SK-N-SH (cell line): ENCODE data around the gene DEAF1. TPM values are rescaled to one million over a fixed set of nuclear protein-coding genes. Genes with fewer than 3 reads are reported as not detected.

Source experiments
- CTCF ChIA-PET: fragments of 300-600, 350-600 bp; formaldehyde crosslinking; extraction: SDS; loops from one replicate; lab custom pipeline; 2021; lab: Yijun Ruan, JAX
- POLR2A ChIA-PET: fragments of 350-600 bp; sonication (Branson Sonifier 250); formaldehyde crosslinking; extraction: SDS; loops from one replicate; lab custom pipeline; 2020; ENCODE audit warnings: antibody characterized with exemption, inconsistent platforms; lab: Yijun Ruan, JAX
- DNase-seq: peaks from one replicate; pipeline ENCODE4 v3.0.0; 2012
- H2AFZ ChIP-seq: fragments of 200-600 bp; sonication (generic); 2 replicates; pipeline ENCODE4 v1.8.1; 2016; ENCODE audit warnings: antibody characterized with exemption, mild to moderate bottlenecking, low read depth
- H3F3A ChIP-seq: fragments of 200-600 bp; sonication (generic); replicated peaks from 2 replicates; pipeline ENCODE3; 2016; ENCODE audit warnings: antibody characterized with exemption, mild to moderate bottlenecking; ENCODE audit not compliant: insufficient read depth
- H3K27ac ChIP-seq, 2 experiments: fragments of 200-500 bp in 1 of 2; fragments of 200-600 bp in 1 of 2; sonication (Bioruptor generic) in 1 of 2; sonication (generic), shearing (Covaris generic) in 1 of 2; 2 replicates each; pipeline versions ENCODE4 v1.5.1 to v1.6.1; 2014 to 2016; ENCODE audit warnings: low read depth in 2 of 2, inconsistent platforms in 1 of 2, low read length in 1 of 2, mild to moderate bottlenecking in 1 of 2, mixed read lengths in 1 of 2
- H3K27me3 ChIP-seq: fragments of 200-600 bp; sonication (generic), shearing (Covaris generic); 2 replicates; pipeline ENCODE4 v1.6.1; 2016; ENCODE audit warnings: mixed run types; ENCODE audit not compliant: insufficient read depth
- H3K36me3 ChIP-seq, 2 experiments: fragments of 200-500 bp in 1 of 2; fragments of 200-600 bp in 1 of 2; sonication (Bioruptor generic) in 1 of 2; sonication (generic) in 1 of 2; replicated peaks in 1 of 2; 2 replicates each; pipeline versions ENCODE3 to v1.5.1; 2014 to 2016; ENCODE audit warnings: low read length in 1 of 2, mild to moderate bottlenecking in 1 of 2; ENCODE audit not compliant: insufficient read depth in 2 of 2, control insufficient read depth in 1 of 2
- H3K4me1 ChIP-seq, 2 experiments: fragments of 200-500 bp in 1 of 2; fragments of 200-600 bp in 1 of 2; sonication (Bioruptor generic) in 1 of 2; sonication (generic), shearing (Covaris generic) in 1 of 2; 2 replicates each; pipeline versions ENCODE4 v1.5.1 to v1.6.1; 2014 to 2016; ENCODE audit warnings: low read depth in 1 of 2, low read length in 1 of 2, mixed run types in 1 of 2; ENCODE audit not compliant: insufficient read depth in 2 of 2, control insufficient read depth in 1 of 2
- H3K4me2 ChIP-seq: fragments of 200-600 bp; sonication (generic), shearing (Covaris generic); 2 replicates; pipeline ENCODE4 v1.6.1; 2017; ENCODE audit warnings: mixed run types
- H3K4me3 ChIP-seq, 2 experiments: fragments of 200-500 bp in 1 of 2; fragments of 200-600 bp in 1 of 2; sonication (Bioruptor generic) in 1 of 2; sonication (generic), shearing (Covaris generic) in 1 of 2; 2 replicates each; pipeline versions ENCODE4 v1.5.1 to v1.8.1; 2014 to 2016; ENCODE audit warnings: low read depth in 2 of 2, inconsistent platforms in 1 of 2, low read length in 1 of 2, mild to moderate bottlenecking in 1 of 2, mixed read lengths in 1 of 2, moderate library complexity in 1 of 2
- H3K79me2 ChIP-seq: fragments of 200-600 bp; sonication (generic); 2 replicates; pipeline ENCODE4 v1.8.1; 2017; ENCODE audit warnings: mild to moderate bottlenecking; ENCODE audit not compliant: insufficient read depth
- H3K9ac ChIP-seq: fragments of 200-600 bp; sonication (generic); 2 replicates; pipeline ENCODE4 v1.6.1; 2017; ENCODE audit warnings: mixed run types
- H3K9me2 ChIP-seq: fragments of 200-600 bp; sonication (generic); 2 replicates; pipeline ENCODE4 v1.6.1; 2017; ENCODE audit warnings: mixed run types
- H3K9me3 ChIP-seq: fragments of 200-600 bp; sonication (generic); 2 replicates; pipeline ENCODE4 v1.6.1; 2017; ENCODE audit warnings: mixed run types, mild to moderate bottlenecking, moderate library complexity
- H4K20me1 ChIP-seq: fragments of 200-600 bp; sonication (generic); 2 replicates; pipeline ENCODE4 v1.6.1; 2017; ENCODE audit warnings: mild to moderate bottlenecking, mixed run types; ENCODE audit not compliant: insufficient read depth
- FOXJ3 ChIP-seq: sonication (generic); formaldehyde crosslinking; IDR thresholded peaks from 2 replicates; pipeline ENCODE4 v1.5.1; 2020; ENCODE audit warnings: mild to moderate bottlenecking, missing genetic modification reagents
- GABPA ChIP-seq: IDR thresholded peaks from 2 replicates; pipeline ENCODE4 v1.4.0; 2012; ENCODE audit warnings: low read depth, mild to moderate bottlenecking
- GATA2 ChIP-seq: sonication (generic); formaldehyde crosslinking; IDR thresholded peaks from 2 replicates; pipeline ENCODE4 v1.5.0; 2020; ENCODE audit warnings: mild to moderate bottlenecking, missing genetic modification reagents
- IRF3 ChIP-seq: fragments of 150-350 bp; IDR thresholded peaks from 2 replicates; pipeline ENCODE4 v1.6.1; 2016; ENCODE audit warnings: mild to moderate bottlenecking, low read depth, low read length
- NFIC ChIP-seq: IDR thresholded peaks from 2 replicates; pipeline ENCODE4 v1.4.0; 2012; ENCODE audit warnings: borderline replicate concordance
- PBX3 ChIP-seq: IDR thresholded peaks from 2 replicates; pipeline ENCODE4; 2012
- RXRA ChIP-seq: IDR thresholded peaks from 2 replicates; pipeline ENCODE4 v1.4.0; 2012; ENCODE audit warnings: low read depth, mild to moderate bottlenecking, borderline replicate concordance
- TAF1 ChIP-seq: IDR thresholded peaks from 2 replicates; pipeline ENCODE4 v1.6.1; 2012; ENCODE audit warnings: low read depth, mild to moderate bottlenecking, low read length, moderate library complexity, borderline replicate concordance
- TEAD4 ChIP-seq: IDR thresholded peaks from 2 replicates; pipeline ENCODE4 v1.4.0; 2012; ENCODE audit warnings: mild to moderate bottlenecking, borderline replicate concordance; ENCODE audit not compliant: insufficient read depth
- YY1 ChIP-seq: IDR thresholded peaks from 2 replicates; pipeline ENCODE4 v1.4.0; 2012; ENCODE audit warnings: low read depth, mild to moderate bottlenecking
- WGBS: methylation state at CpG from one replicate; pipeline ENCODE4 v1.1.6; 2017; ENCODE audit warnings: low lambda C conversion rate; 5-methylcytosine and 5-hydroxymethylcytosine counted together
- polyA plus RNA-seq, 3 experiments: library from polyadenylated mRNA; depleted of rRNA; stranded (reverse); fragments of >200 nt; gene quantifications; 2 replicates each; pipeline ENCODE4 v1.2.3, GENCODE V29; 2012
- TF ChIP-seq, protein P1 (sequence below): IDR thresholded peaks from 2 replicates; pipeline ENCODE4 v1.4.0; 2012; ENCODE audit warnings: low read depth, borderline replicate concordance

DEAF1 gene
- polyA plus RNA-seq, 1 of the 3 experiments (the other 2 are of a cell fraction), result 40.6 TPM

DNA sequence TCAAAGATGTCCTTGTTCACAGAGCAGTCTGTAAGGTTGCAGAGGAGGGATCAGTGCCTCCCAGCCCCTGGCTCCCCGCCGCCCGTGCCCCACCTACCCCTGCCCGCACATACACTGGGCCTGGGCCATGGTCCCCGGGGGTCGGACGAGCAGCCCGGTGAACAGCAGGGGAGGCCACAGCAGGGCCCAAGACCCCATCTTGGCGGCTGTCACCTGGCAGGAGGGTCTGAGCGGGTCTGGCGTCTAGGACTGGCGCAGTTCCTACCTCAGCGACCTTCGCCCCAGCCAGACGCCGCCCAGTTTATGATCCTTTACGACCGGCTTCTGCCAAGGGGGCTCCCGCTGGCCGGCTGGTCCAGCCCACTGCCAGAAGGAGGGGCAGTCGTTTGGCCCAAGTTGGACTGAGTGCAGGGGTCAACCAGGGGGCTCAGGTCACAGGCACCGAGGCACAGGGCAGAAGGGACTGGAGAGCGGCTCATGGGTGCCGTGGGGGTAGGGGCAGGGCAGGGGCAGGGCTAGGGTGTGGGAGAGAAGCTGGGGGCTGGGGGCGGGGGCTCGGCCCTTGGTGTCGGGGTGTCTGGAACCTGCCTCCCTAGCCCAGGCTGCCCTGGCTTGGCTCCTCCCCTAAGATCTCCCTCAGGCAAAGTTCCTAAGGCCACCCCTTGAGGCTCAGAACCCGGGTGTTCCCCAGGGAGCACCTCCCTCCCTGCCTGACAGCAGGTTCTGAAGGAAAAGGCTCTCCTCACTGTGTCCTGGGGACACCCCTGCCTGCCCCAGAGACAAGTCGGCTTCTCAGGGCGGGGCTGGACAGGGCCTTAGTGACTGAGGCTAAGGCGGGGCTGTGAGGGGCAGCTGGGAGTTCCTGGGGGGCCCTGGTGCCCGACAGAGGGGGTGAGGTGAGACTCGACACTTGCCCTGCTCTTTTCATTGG is 70.1 kb downstream of the DEAF1 start, which contains the start of gene CDHR5:
CDHR5 (minus strand) TSS at position 251 of the 931 bp plus-strand sequence; CDS start at position 198, 53 bp downstream.
- H3K36me3 ChIP-seq, result peaks cover 0 to 4% of the 10 kb centered on the region in 2 experiments
- POLR2A ChIA-PET, result no interaction called here
- no peak for DNase-seq
- no peak within 1 kb of the TSS for H3K27ac ChIP-seq
- H3K4me3 ChIP-seq, result no peak within 1 kb of the TSS
- TF ChIP-seq PBX3 (no peak), TAF1 (no peak), TEAD4 (no peak)
- TF ChIP-seq, all 33 proteins: peak for 0
- Histone ChIP-seq H3K4me2 (no peak within 1 kb of the TSS), H3K9me2 (no peaks in the 10 kb centered on the region), H3K9ac (no peak within 1 kb of the TSS), H3K27me3 (no peaks in the 10 kb centered on the region), H3K79me2 (no peaks in the 10 kb centered on the region), H4K20me1 (no peaks in the 10 kb centered on the region), H2AFZ (no peak within 1 kb of the TSS), H3K4me1 (no peaks in the 10 kb centered on the region), H3F3A (peaks cover 15% of the 10 kb centered on the region), H3K9me3 (no peaks in the 10 kb centered on the region)
- 90% methylated on average over 23 of the region's 33 CpGs for WGBS
- CTCF ChIA-PET, result interaction anchor here (1.0 kb wide), 1 partner anchor 37 kb away, joined by 3 read pairs; no protein-coding TSS in a partner anchor

GRCh38 chr11:623999-624704 is 70.9 kb downstream of the DEAF1 start:
- Histone ChIP-seq H3K4me3 (no peak overlapping the region), H4K20me1 (no peaks in the 10 kb centered on the region), H2AFZ (no peak overlapping the region), H3K9ac (no peak overlapping the region), H3K79me2 (no peaks in the 10 kb centered on the region), H3K36me3 (no peaks in the 10 kb centered on the region), H3F3A (peaks cover 13% of the 10 kb centered on the region), H3K4me2 (no peak overlapping the region), H3K9me2 (no peaks in the 10 kb centered on the region), H3K27me3 (no peaks in the 10 kb centered on the region), H3K9me3 (no peaks in the 10 kb centered on the region), H3K27ac (no peak overlapping the region), H3K4me1 (no peaks in the 10 kb centered on the region)
- ChIA-PET CTCF (interaction anchor here (1.0 kb wide), 1 partner anchor 38 kb away, joined by 3 read pairs; no protein-coding TSS in a partner anchor), POLR2A (no interaction called here)
- WGBS, result 71% methylated on average over 4 of the region's 25 CpGs
- no peak for TF ChIP-seq NFIC
- no peak for DNase-seq

GRCh38 chr11:623349-623869 is 71.6 kb downstream of the DEAF1 start:
- Histone ChIP-seq H3K4me2 (no peak overlapping the region), H3F3A (peaks cover 6% of the 10 kb centered on the region), H3K27ac (no peak overlapping the region), H3K79me2 (no peaks in the 10 kb centered on the region), H2AFZ (no peak overlapping the region), H3K9ac (no peak overlapping the region), H3K4me3 (no peak overlapping the region), H4K20me1 (no peaks in the 10 kb centered on the region), H3K9me2 (no peaks in the 10 kb centered on the region), H3K4me1 (no peaks in the 10 kb centered on the region), H3K9me3 (no peaks in the 10 kb centered on the region), H3K36me3 (no peaks in the 10 kb centered on the region), H3K27me3 (no peaks in the 10 kb centered on the region)
- 93% methylated on average over 13 of the region's 15 CpGs for WGBS
- ChIA-PET POLR2A (no interaction called here), CTCF (interaction anchor here (1.0 kb wide), 1 partner anchor 39 kb away, joined by 3 read pairs; no protein-coding TSS in a partner anchor)
- no peak for DNase-seq
- TF ChIP-seq YY1 (no peak), GABPA (no peak), FOXJ3 (no peak), GATA2 (CRISPR knock-in tag) (no peak), IRF3 (no peak), RXRA (no peak)
- TF ChIP-seq, protein P1, sequence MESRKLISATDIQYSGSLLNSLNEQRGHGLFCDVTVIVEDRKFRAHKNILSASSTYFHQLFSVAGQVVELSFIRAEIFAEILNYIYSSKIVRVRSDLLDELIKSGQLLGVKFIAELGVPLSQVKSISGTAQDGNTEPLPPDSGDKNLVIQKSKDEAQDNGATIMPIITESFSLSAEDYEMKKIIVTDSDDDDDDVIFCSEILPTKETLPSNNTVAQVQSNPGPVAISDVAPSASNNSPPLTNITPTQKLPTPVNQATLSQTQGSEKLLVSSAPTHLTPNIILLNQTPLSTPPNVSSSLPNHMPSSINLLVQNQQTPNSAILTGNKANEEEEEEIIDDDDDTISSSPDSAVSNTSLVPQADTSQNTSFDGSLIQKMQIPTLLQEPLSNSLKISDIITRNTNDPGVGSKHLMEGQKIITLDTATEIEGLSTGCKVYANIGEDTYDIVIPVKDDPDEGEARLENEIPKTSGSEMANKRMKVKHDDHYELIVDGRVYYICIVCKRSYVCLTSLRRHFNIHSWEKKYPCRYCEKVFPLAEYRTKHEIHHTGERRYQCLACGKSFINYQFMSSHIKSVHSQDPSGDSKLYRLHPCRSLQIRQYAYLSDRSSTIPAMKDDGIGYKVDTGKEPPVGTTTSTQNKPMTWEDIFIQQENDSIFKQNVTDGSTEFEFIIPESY, result no peak
